C4-2B (cell line): ENCODE measurements around the gene GCLC.

Source experiments
- H3K27ac ChIP-seq: fragments of 450-650 bp; 2 replicates; pipeline ENCODE4 v1.5.1; 2017
- CTCF ChIP-seq: fragments of 450-650 bp; conservative IDR thresholded peaks from 2 replicates; pipeline ENCODE4 v1.5.1; 2017; ENCODE audit warnings: mild to moderate bottlenecking
- ZFX ChIP-seq: fragments of 450-650 bp; IDR thresholded peaks from 2 replicates; pipeline ENCODE4 v1.6.1; 2017

Gene GCLC

DNA sequence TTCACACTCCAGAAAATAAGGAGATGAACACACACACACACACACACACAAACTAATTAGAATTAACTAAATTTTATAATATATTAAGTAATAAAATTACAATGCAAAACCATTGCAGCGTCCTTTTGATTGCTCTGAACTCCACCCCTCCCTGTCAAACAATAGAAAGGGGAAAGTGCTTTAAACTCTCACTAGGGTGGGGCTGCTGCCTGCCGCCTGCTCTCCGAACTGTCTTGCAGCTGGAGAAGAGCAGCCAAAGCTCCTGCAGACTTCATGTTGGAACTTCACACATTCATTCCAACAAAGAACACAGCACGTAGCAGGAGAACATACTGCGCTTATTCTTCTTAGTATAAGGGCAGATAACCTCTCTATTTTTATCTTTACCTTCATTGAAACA is 83.2 kb downstream of the GCLC start:
- TF ChIP-seq CTCF, result no peak
- no peak for TF ChIP-seq ZFX
- H3K27ac ChIP-seq, result no peak overlapping the region

DNA sequence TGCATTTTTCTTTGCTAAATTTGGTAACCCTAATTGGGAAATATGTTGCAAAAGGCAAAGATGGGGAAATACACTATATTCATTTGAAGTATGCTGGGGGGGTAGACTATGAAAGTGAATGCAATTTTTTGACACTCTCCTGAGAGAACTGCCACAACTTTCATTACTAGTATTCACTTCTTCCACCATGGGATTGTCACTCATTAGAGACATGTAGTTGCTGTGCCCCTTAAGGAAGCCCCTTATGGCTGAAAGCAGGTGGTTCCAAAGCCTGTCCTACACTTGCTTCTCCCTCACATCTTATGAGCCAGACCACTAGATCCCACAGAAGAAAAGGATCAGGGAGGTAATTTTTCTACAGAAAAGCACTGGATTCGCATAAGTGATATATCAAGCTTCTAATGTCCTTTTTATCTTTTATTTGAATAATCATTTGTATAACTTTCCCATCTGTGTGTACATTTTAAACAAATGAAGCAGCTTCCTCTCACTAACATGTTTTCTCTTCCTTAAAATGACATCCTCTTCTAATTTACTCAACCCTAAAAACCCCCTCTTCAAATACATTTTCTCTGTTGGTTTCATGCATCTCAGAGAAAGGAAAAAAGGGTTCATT is 83.8 kb downstream of the GCLC start:
- TF ChIP-seq CTCF (no peak), ZFX (no peak)
- no peak overlapping the region for H3K27ac ChIP-seq

DNA sequence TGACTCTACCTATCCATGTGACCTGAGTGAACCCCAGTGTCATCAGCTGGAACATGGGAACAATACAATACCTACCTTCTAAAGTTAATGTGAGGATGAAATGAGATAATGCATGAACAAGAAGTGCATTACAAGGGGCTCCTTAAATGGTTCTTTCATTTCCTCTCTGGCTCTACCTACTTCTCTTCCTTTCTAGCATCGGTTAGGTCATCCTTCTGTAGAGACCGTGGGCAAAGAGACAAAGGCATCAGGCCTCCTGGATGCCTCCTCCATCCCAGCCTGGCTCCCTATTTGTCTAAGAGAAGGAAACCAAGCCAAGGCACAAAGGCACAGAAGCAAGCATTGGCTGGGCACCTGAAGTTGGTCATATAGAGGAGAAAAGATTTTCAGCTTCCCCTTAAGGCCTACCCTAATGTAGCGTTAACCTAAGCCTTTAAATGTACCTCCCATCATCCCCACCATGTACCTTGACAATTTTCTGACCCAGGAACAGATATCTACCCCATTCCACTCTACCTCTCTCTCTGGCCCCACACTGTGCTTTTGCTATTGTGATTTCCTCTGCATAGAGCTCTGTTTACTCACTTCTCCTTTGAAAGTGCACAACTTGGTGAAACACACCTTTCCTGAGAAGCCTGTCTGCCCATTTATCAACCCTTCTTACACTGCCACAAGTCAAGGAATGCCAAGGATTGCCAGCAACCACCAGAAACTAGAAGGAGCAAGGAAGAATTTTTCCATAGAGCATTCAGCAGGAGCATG is 86.6 kb downstream of the GCLC start:
- no peak overlapping the region for H3K27ac ChIP-seq
- no peak for TF ChIP-seq CTCF
- no peak for TF ChIP-seq ZFX

GRCh38 chr6:53456809-53457208 is 88.1 kb downstream of the GCLC start:
- H3K27ac ChIP-seq, result no peak overlapping the region
- TF ChIP-seq ZFX (no peak), CTCF (no peak)

DNA sequence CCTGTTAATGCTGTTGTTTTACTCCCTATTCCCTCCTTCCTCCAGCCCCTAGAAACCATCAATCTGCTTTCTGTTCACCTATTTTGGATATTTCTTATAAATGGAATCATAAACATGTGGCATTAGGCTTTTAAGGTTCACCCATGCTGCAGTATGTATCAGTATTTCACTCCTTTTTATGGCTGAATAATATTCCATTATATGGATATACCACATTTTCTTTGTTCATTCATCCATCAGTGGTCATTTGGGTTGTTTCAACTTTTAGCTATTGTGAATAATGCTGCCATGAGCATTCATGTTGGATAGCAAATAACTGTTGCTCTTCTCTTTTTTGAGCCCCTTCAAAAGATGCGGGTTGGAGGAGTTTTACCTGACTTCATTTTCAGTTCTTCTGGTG is 89.2 kb downstream of the GCLC start:
- no peak overlapping the region for H3K27ac ChIP-seq
- TF ChIP-seq CTCF (no peak), ZFX (no peak)

DNA sequence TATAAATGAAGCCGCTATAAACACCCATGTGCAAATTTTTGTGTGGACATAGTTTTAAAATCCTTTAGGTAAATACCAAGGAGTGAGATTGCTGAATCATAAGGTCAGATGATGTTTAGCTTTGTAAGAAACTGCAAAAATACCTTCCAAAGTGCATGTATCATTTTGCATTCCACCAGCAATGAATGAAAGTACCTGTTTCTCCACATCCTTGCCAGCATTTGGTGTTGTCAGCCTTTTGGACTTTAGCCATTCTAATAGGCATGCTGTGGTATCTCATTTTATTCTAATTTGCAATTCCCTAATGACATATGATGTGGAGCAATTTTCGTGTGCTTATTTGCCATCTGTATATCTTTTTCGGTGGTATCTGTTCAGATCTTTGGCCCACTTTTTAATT is 93.7 kb downstream of the GCLC start:
- H3K27ac ChIP-seq, result no peak overlapping the region
- TF ChIP-seq ZFX (no peak), CTCF (no peak)

DNA sequence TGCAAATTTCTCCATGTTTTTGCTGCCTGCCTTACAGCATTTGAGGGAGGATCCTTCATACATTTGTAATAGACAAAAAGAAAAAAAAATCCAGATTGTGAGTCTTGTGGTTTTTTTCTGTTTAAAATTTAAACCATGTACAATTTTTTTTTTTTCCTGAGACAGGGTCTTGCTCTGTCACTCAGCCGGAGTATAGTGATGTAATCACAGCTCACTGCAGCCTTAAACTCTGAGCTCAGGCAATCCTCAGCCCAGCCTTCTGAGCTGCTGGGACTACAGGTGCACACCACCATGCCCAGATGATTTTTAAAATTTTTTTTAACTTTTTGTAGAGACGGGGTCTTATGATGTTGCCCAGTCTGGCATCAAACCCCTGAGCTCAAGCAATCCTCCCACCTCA is 97.0 kb downstream of the GCLC start:
- no peak overlapping the region for H3K27ac ChIP-seq
- TF ChIP-seq ZFX, result no peak
- TF ChIP-seq CTCF, result no peak
